ENCODE data around the gene KCNQ5.

DNA sequence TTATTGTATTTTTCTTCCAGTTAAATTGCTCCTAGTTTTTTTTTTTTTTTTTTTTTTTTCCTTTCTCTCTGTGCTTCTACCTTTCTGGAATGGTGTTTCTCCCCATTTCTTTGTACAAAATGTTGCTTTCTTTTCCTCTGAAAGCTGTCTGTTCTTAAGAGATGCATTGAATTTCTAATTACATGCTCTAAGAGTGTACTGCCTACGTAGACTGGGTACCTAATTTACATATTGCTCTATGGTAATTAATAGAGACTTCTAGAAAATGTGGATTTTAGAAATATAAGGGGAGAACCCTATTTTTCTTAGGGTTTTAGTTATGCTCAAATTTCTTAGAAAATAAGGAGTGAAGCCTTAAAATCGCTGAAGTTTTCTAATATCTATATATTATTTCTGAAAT is 13.8 kb downstream of the KCNQ5 start:
- TF ChIP-seq TRIM28 (IDR thresholded peaks at IDR 0.05; ENCODE audit: borderline replicate concordance, low read length) (no peak), SETDB1 (IDR thresholded peaks at IDR 0.05; ENCODE audit: insufficient read length, low read length) (no peak), ZNF114 (tag by site-specific recombination; IDR thresholded peaks at IDR 0.05) (no peak), ZBTB21 (tag by site-specific recombination; IDR thresholded peaks at IDR 0.05) (no peak)
- TF ChIP-seq, protein P1, sequence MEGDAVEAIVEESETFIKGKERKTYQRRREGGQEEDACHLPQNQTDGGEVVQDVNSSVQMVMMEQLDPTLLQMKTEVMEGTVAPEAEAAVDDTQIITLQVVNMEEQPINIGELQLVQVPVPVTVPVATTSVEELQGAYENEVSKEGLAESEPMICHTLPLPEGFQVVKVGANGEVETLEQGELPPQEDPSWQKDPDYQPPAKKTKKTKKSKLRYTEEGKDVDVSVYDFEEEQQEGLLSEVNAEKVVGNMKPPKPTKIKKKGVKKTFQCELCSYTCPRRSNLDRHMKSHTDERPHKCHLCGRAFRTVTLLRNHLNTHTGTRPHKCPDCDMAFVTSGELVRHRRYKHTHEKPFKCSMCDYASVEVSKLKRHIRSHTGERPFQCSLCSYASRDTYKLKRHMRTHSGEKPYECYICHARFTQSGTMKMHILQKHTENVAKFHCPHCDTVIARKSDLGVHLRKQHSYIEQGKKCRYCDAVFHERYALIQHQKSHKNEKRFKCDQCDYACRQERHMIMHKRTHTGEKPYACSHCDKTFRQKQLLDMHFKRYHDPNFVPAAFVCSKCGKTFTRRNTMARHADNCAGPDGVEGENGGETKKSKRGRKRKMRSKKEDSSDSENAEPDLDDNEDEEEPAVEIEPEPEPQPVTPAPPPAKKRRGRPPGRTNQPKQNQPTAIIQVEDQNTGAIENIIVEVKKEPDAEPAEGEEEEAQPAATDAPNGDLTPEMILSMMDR (tag by site-specific recombination; IDR thresholded peaks at IDR 0.05) = no peak
- TF ChIP-seq, protein P2, sequence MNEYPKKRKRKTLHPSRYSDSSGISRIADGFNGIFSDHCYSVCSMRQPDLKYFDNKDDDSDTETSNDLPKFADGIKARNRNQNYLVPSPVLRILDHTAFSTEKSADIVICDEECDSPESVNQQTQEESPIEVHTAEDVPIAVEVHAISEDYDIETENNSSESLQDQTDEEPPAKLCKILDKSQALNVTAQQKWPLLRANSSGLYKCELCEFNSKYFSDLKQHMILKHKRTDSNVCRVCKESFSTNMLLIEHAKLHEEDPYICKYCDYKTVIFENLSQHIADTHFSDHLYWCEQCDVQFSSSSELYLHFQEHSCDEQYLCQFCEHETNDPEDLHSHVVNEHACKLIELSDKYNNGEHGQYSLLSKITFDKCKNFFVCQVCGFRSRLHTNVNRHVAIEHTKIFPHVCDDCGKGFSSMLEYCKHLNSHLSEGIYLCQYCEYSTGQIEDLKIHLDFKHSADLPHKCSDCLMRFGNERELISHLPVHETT (tag by site-specific recombination; IDR thresholded peaks at IDR 0.05) = no peak

All from HEK293 (cell line).